Suprapubic skin (tissue), 4 donors: ENCODE results near the gene CCDC89. TPM values are rescaled to one million over a fixed set of nuclear protein-coding genes. Genes with fewer than 3 reads are reported as not detected.

Experiments
- DNase-seq, 2 donors: peaks; one replicate each; pipeline ENCODE4 v3.0.0-alpha.2; 2019; ENCODE audit warnings: low spot score in 2 of 2
- H3K27ac ChIP-seq: fragments of 200-600 bp; sonication (generic); one replicate; pipeline ENCODE4 v1.5.1; 2019
- H3K27me3 ChIP-seq: fragments of 200-600 bp; sonication (generic); one replicate; pipeline ENCODE4 v1.5.1; 2019
- H3K36me3 ChIP-seq: fragments of 200-600 bp; sonication (generic); one replicate; pipeline ENCODE4 v1.5.1; 2019
- H3K4me1 ChIP-seq: fragments of 200-600 bp; sonication (generic); one replicate; pipeline ENCODE4 v1.5.1; 2019
- H3K4me3 ChIP-seq: fragments of 200-600 bp; sonication (generic); one replicate; pipeline ENCODE4 v1.5.1; 2019; ENCODE audit warnings: mild to moderate bottlenecking
- H3K9me3 ChIP-seq: fragments of 200-600 bp; sonication (generic); one replicate; pipeline ENCODE4 v1.5.1; 2019
- CTCF ChIP-seq, 2 donors: fragments of 200-600 bp in 1 of 2; fragments of 450-650 bp in 1 of 2; sonication (generic) in 1 of 2; IDR thresholded peaks; one replicate each; pipeline ENCODE4 v1.5.1; 2016 to 2019; ENCODE audit warnings: antibody characterized with exemption in 2 of 2, mild to moderate bottlenecking in 1 of 2, moderate library complexity in 1 of 2
- EP300 ChIP-seq: sonication (generic); formaldehyde crosslinking; IDR thresholded peaks from one replicate; pipeline ENCODE4 v1.6.1; 2017; ENCODE audit warnings: antibody characterized with exemption
- POLR2A ChIP-seq, 2 donors: fragments of 450-650 bp; IDR thresholded peaks; one replicate each; pipeline ENCODE4 v1.6.1; 2017; ENCODE audit warnings: antibody characterized with exemption in 2 of 2, mild to moderate bottlenecking in 2 of 2, moderate library complexity in 2 of 2
- POLR2AphosphoS5 ChIP-seq, 3 donors: sonication (generic); formaldehyde crosslinking; IDR thresholded peaks; one replicate each; pipeline ENCODE4 v1.6.1; 2017; ENCODE audit warnings: antibody characterized with exemption in 3 of 3
- WGBS: methylation state at CpG from one replicate; pipeline ENCODE4 v1.1.5; 2018; 5-methylcytosine and 5-hydroxymethylcytosine counted together
- total RNA-seq, 4 donors: library from RNA; depleted of rRNA; stranded (reverse); fragments of >200 nt; gene quantifications; one replicate each; pipeline ENCODE4 v1.1.0, GENCODE V29; 2016

Gene CCDC89
- total RNA-seq, 4 donors from 2014 or later: 0.72 to 1.8 (median 0.94) TPM; not detected in 1

- H3K27ac ChIP-seq: no peak overlapping the region
- H3K9me3 ChIP-seq: no peaks in the 10 kb centered on the region
- no peak for DNase-seq
- 91% methylated on average over 1 of the region's 1 CpG for WGBS
- no peak overlapping the region for H3K4me3 ChIP-seq
- TF ChIP-seq POLR2AphosphoS5 (IDR thresholded peaks at IDR 0.05): no peak
- no peak for TF ChIP-seq POLR2A (IDR thresholded peaks at IDR 0.05)
- no peak for TF ChIP-seq EP300
- no peak for TF ChIP-seq CTCF (IDR thresholded peaks at IDR 0.05)
- no peaks in the 10 kb centered on the region for H3K27me3 ChIP-seq
- H3K36me3 ChIP-seq: no peaks in the 10 kb centered on the region
- peaks cover 10% of the 10 kb centered on the region for H3K4me1 ChIP-seq
Measured at GRCh38 chr11:85668157-85668556, 17.8 kb downstream of the CCDC89 start.

GRCh38 chr11:85666687-85667086, 19.3 kb downstream of the CCDC89 start:
- Histone ChIP-seq H3K27ac (no peak overlapping the region), H3K4me1 (peaks cover 24% of the 10 kb centered on the region), H3K36me3 (no peaks in the 10 kb centered on the region), H3K27me3 (no peaks in the 10 kb centered on the region), H3K9me3 (no peaks in the 10 kb centered on the region), H3K4me3 (no peak overlapping the region)
- TF ChIP-seq POLR2AphosphoS5 (IDR thresholded peaks at IDR 0.05): no peak
- no peak for TF ChIP-seq CTCF (IDR thresholded peaks at IDR 0.05)
- no peak for TF ChIP-seq EP300
- TF ChIP-seq POLR2A (IDR thresholded peaks at IDR 0.05): no peak
- WGBS: 81% methylated on average over 3 of the region's 3 CpGs
- no peak for DNase-seq

GRCh38 chr11:85665733-85666132, 20.3 kb downstream of the CCDC89 start:
- Histone ChIP-seq H3K9me3 (no peaks in the 10 kb centered on the region), H3K4me1 (peaks cover 34% of the 10 kb centered on the region), H3K27me3 (no peaks in the 10 kb centered on the region), H3K36me3 (no peaks in the 10 kb centered on the region), H3K27ac (peak overlapping the region; percentile 96), H3K4me3 (no peak overlapping the region)
- WGBS: 76% methylated on average over 5 of the region's 5 CpGs
- TF ChIP-seq POLR2AphosphoS5 (IDR thresholded peaks at IDR 0.05) (no peak), POLR2A (IDR thresholded peaks at IDR 0.05) (no peak), CTCF (IDR thresholded peaks at IDR 0.05) (no peak), EP300 (no peak)
- DNase-seq: no peak

GRCh38 chr11:85664615-85665481, 21.1 kb downstream of the CCDC89 start, which contains the start of gene CREBZF:
Gene CREBZF, minus strand, starts transcription at chr11:85665129. Its CDS starts 254 bp downstream, at chr11:85664875.
- Histone ChIP-seq H3K9me3 (no peaks in the 10 kb centered on the region), H3K4me1 (peaks cover 41% of the 10 kb centered on the region), H3K36me3 (no peaks in the 10 kb centered on the region), H3K27ac (peak within 1 kb of the TSS; percentile 96), H3K4me3 (peak within 1 kb of the TSS; percentile 77), H3K27me3 (no peaks in the 10 kb centered on the region)
- TF ChIP-seq EP300: no peak
- TF ChIP-seq CTCF (IDR thresholded peaks at IDR 0.05): no peak
- peak; percentile 84 to 97 for TF ChIP-seq POLR2A (IDR thresholded peaks at IDR 0.05)
- peak; percentile 68 to 97 (median 89) for TF ChIP-seq POLR2AphosphoS5 (IDR thresholded peaks at IDR 0.05)
- DNase-seq: peak; percentile 95 to 97
- under 1% methylated on average over 26 of the region's 67 CpGs for WGBS

GRCh38 chr11:85663753-85664614, 22.0 kb downstream of the CCDC89 start:
- DNase-seq: peak; percentile 88 to 92
- Histone ChIP-seq H3K27me3 (no peaks in the 10 kb centered on the region), H3K4me3 (peak overlapping the region; percentile 77), H3K36me3 (no peaks in the 10 kb centered on the region), H3K27ac (peak overlapping the region; percentile 96), H3K9me3 (no peaks in the 10 kb centered on the region), H3K4me1 (peaks cover 48% of the 10 kb centered on the region)
- WGBS: under 1% methylated on average over 29 of the region's 73 CpGs
- TF ChIP-seq POLR2AphosphoS5 (IDR thresholded peaks at IDR 0.05) (no peak), CTCF (IDR thresholded peaks at IDR 0.05) (peak; percentile 28 to 76), EP300 (no peak), POLR2A (IDR thresholded peaks at IDR 0.05) (peak in 1 of 2 donors; percentile 12)
